NAMALWA (cell line): Measurements from ENCODE around the gene GTF3C2.
"Not testable (repeated sequence)": the region's sequence is repeated elsewhere in the genome, so short reads cannot be mapped to it uniquely, and the experiment has no call there.

Experiments used
- DNase-seq: peaks from one replicate; pipeline ENCODE4 v3.0.0-alpha.2; 2015; ENCODE audit warnings: low spot score

Gene GTF3C2

DNA sequence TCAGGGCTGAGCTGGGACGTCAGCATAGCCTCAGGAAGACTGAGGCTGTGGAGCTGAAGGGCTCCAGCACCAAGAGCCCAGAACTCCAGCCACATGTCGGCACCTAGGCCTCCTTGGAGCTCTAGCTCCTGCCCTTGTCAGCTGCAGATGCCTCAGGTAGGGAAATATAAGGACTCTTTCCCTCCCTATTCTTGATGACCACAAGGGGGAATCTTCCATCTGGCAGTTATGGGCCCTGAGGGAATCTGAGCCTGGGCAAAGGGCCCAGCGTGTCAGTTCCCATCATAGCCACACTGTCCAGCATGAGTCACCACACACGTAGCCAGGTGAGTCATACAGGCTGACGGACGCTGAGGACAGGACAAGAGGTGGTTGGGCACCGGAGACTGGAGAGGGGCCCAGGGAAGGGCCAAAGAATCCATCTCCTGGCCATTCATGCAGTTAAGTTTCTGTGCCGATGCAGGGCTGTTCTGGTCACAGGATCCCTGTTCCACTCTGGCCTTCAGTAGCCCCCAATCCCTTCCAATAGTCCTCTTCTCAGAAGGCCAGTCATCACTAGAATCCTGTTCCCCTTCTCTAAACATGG, 35.5 kb downstream of the GTF3C2 start:
- DNase-seq = no peak

DNA sequence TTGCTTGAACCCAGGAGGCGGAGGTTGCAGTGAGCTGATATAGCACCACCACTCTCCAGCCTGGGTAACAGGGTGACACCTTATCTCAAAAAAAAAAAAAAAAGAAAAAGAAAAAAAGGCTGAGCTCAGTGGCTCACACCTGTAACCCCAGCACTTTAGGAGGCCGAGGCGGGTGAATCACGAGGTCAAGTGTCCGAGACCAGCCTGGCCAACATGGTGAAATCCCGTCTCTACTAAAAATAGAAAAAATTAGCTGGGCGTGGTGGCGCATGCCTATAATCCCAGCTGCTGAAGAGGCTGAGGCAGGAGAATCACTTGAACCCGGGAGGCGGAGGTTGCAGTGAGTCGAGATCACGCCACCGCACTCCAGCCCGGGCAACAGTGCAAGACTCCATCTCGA, 36.7 kb downstream of the GTF3C2 start:
- DNase-seq = not testable (repeated sequence)

DNA sequence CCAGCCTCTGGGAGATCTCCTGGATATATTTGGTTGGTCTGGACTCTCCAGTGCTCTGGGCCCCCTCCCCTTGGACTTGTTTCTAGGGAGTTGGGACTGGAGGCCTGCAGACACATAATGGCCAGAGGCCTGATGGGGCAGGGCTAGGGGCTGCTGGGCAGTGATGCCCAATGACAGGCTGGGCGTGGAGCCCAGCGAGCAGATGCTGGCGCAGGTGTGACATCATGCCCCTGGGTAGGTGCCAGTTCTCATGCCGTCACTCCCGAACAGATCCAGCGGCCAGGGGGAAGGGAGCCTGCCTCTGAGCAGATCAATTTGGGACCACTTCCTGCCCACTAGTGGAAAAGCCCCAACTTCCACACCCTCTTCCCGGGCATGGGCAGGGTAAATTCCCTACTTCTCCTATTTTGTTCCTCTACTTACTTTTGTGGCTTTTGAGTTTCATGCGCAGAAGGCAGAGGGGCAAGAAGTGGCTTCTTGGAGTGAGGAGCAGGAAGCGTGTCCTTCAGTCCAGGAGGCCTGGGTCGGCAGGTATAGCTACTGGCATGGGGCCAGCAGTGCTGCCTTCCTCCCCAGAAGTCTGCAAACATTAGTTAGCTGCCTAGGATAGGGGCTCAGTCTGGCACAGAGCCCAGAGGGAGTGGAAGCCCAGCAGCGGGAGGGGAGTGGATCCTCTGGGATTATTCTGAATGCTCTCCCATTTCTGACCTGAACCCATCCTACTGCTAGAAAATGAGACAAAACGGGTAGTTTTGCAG, 39.7 kb downstream of the GTF3C2 start:
- DNase-seq = no peak

DNA sequence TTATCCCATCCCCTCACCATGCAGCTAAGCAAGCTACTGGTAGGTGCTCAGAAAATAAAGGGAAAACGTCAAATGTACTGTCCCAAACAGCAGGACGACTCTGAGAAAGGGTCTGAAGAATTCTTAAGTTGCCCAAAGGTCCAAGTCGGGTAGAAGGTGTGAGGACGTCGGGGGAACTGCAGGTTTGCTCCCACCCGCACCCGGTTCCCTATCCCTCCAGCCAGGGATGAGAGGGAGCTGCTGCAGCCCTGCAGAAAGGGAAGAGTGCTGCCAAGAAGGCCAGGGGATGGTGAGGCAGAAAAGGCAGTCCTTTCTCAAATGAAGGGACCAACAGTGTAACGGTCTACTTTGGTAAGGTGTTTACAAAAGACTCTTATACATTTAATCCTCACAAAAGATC, 41.4 kb downstream of the GTF3C2 start:
- no peak for DNase-seq

DNA sequence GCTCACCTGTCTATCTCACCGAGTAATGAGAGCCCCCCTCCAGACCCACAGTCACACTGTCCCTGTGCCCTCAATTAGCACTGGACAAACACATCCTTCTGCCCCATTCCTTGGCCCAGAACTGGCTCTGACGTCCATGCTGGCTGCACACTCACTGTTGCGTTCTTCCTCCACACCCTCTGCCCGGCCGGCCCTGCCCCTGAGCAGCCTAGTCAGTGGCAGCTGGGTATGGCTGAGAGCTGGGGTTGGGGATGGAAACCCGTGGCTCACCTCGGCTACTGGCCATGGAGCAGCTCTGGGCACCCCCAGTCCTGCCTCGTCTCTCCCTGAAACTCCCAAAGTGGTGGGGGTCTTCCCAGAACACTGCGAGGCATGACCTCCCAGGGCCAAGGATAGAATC, 41.9 kb downstream of the GTF3C2 start:
- DNase-seq = no peak

DNA sequence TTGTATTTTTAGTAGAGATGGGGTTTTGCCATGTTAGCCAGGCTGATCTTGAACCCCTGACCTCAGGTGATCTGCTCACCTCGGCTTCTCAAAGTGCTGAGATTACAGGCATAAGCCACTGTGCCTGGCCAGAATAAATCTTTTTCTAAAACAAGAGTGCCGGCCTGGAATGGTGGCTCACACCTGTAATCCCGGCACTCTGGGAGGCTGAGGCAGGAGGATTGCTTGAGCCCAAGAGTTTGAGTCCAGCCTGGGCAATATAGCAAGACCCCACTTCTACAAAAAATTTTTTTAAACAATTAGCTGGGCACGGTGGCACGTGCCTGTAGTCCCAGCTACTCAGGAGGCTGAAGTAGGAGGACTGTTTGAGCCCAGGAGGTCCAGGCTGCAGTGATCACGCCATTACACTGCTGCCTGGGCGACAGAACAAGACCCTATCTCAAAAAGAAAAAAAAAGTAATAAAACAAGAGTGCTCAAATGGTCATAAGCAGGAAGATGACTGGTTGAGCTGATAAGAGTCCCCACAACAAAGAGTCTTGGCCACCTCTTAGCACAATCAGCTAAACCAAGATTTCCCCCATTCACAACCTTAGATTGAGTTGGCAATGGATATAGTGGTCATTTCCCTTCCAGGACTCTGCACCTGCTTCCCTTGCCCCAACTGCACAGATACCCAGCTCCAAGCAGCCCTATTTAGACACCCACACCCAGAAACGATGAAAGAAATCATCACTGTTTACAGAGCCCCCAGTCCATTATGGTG, 42.5 kb downstream of the GTF3C2 start:
- DNase-seq = no peak

DNA sequence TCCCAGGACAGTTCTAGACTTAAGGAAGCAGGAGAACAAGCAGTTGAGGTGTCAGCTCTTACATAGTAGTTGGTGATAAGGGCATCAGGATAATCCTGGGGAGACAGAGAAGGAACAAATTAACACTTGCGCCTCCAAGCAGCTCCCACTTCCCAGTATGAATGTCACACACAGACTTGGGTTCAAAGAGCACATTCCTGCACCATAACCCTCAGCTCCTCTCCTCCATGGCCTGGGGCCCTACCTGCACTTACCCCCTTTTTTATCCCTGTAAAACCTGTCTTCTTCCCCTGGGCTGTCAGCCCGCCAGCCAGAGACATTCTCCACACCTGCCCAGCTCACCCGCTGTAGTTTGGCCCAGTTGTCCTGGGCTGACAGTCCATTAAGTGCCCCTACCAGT, 44.4 kb downstream of the GTF3C2 start:
- DNase-seq = no peak

DNA sequence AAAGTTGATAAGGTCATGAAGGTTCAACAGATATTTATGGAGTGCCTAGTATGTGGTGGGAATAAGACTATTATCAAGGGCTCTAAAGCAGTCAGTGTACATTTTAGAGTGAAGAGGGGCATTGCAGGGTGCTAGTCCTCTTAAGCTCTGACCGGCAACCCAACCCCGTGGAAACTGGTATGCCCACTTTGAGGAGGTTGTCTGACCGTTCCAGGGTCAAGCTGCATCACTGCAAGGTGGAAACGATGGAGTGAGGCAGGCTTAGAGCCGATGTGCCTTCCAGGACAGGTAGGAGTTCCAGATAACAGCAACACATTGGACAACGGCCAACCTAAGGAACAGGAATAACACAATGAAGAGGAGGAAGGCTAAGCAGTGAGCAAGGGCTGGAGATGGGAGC, 46.9 kb downstream of the GTF3C2 start:
- no peak for DNase-seq

DNA sequence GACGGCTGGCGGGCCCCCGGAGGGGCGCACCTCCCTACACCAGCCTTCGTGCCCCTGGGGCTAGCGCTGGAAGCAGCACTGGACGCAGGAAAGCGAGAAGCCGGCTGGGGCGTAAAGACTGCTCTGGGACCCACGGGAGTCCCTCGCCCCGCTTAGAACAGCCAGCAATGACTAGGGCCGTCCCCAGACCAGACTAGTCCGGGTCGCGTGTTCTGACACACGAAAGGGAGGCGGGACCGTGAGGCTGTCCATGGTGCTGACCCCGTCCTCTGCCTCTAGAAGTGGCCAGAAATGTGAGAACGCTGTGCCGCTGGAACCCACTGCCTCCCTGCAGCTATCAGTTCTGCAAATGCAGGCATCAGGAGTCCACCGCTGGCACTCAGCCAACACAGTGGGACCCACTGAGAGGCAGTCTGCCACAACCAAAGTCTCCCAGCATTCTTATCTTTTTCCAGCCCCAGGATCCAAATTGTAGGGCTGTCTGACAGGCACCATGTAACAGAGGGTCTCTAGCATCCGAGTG, 48.1 kb downstream of the GTF3C2 start, which contains the start of gene UCN:
Gene UCN (minus strand): TSS at position 87 of the 523 bp plus-strand sequence. CDS start 550 bp downstream, outside the sequence.
- DNase-seq = no peak

DNA sequence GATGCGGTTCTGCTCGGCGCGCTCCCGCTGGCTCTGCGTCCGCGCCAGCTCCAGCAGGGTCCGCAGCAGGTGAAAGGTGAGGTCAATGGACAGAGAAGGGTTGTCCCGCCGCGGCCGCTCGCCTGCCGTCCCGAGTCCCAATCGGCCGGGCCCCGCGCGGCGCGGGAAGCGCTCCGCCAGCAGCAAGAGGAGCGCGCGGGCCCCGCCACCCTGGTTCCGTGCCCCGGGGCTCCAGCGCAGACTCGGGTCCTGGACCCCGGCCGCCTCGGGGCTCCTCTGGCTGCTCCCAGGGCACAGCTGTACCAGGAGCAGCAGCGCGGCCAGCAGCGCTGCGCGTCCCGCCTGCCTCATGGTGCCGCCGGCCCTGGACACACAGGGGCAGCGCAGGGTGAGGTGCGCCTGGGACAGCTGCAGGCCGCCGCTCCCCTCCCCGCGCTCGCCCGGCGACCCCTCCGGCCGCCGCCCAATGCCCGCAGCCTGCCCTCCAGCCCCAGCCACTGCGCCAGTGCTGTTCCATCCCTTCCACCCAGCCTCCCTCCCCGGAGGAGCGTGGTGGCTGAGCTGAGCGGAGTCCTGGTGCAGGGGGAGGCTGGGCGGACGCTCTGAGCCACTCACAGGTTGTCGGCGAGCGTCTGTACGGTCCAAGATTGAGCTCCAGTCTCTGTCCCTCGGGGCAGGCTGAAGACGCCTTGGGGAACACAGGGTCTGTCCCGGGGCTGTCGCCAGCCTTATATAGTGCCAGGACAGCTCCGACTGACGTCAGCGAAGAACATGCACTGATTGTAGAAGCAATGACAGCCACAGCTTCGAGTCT, 48.8 kb downstream of the GTF3C2 start:
- DNase-seq = no peak

DNA sequence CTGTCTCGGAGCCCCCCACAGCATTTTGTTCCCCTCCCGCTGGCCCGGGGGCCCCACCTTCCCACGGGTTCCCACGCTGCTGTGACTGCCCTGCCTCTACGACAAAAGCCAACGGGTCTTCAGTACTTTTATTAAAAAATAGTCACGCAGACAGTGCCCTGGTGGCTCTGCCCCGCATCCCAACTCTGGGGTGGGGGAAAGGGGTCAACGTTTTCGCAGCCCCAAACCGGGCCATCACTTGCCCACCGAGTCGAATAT, 49.3 kb downstream of the GTF3C2 start:
- no peak for DNase-seq

DNA sequence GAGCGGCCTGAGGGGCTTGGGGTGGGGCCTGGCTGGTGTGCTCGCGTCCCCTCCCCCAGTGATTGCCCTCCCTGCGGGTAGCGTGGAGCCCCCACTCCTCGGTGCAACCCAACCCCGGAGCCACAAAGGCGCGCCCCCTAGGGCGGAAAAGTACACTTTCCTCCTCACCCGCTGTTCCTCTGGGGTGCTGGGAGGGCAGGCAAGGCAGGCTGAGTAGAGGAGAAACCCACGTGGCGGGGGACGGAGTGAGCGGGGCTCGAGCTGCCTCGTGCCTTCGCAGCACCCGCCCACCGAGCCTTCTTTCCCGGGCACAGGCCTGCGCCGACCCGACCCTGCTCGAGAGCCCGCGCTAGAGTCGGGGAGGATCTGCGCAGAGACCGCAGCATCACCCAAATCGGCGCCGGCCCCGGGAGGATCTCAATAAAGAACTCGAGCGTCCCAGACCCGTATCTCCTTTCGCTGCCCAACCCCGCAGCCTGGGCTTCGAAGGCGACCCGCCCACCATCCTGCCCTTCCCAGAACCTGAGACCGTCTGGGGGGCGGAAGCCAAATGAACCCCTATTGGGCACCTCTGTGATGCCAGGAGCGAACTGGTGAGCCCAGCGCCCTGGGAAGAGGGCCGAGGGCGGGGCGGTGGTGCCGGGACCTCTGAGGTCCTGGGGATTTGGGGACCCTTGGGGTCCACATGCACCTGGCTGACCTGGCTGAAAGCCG, 49.8 kb downstream of the GTF3C2 start:
- no peak for DNase-seq

DNA sequence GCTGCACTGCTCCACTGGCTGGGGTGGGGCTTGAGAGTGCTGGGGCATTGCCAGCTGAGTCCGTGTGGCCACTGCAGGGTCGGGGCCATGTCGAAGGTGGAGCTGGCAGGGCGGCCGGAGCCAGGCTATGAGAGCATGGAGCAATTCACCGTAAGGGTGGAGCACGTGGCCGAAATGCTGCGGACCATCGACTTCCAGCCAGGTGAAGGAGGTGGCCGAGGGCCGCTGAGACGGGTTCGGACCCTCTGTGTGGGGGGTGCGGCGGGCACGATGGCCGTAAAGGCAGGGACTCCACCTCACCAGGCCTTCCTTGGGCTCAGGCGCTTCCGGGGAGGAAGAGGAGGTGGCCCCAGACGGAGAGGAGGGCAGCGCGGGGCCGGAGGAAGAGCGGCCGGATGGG, 50.4 kb downstream of the GTF3C2 start:
- DNase-seq = no peak

DNA sequence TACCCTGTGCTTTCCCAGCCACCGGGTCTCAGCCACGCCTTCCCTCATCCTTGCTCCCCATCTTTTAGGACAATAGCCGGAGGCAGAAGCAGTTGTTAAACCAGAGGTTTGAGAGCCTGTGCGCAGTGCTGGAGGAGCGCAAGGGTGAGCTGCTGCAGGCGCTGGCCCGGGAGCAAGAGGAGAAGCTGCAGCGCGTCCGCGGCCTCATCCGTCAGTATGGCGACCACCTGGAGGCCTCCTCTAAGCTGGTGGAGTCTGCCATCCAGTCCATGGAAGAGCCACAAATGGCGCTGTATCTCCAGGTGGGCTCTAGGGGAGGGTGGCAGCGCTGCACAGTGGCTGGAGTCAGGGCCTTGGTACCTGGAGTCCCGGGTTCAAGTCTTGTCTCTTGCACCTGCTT, 51.0 kb downstream of the GTF3C2 start:
- no peak for DNase-seq

DNA sequence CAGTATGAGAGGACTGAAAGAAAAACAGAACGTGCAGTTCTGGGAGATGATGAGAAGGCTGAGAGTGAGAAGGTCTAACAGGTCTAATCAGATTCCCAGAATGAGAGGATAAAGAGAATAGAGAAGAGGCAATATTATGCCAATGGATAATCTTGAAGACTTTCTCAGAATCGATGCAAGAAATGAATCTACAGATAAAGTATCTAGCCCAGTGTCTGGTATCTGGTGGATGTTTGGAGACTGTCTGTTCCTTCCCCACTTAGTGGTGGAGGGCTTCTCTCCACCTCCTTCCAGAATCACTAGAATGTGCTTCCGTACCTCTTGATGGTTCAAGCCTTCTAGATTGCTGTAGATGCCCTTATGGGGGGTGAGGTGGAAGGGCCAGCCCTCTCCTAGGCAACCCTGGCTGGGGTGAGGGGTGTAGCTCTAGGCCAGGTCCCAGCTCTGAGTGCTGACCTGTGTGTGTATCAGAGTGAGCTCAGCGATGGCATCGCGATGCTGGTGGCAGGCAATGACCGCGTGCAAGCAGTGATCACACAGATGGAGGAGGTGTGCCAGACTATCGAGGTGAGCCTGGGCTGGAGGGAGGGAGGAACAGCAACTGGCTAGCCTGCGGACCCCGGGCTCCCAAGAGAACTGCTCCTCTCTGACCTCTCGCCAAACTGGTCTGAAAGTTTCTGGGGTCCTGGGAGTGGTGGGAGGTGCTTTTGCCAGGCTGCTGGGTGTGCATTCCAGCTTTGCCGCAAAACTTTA, 51.9 kb downstream of the GTF3C2 start:
- DNase-seq = no peak

DNA sequence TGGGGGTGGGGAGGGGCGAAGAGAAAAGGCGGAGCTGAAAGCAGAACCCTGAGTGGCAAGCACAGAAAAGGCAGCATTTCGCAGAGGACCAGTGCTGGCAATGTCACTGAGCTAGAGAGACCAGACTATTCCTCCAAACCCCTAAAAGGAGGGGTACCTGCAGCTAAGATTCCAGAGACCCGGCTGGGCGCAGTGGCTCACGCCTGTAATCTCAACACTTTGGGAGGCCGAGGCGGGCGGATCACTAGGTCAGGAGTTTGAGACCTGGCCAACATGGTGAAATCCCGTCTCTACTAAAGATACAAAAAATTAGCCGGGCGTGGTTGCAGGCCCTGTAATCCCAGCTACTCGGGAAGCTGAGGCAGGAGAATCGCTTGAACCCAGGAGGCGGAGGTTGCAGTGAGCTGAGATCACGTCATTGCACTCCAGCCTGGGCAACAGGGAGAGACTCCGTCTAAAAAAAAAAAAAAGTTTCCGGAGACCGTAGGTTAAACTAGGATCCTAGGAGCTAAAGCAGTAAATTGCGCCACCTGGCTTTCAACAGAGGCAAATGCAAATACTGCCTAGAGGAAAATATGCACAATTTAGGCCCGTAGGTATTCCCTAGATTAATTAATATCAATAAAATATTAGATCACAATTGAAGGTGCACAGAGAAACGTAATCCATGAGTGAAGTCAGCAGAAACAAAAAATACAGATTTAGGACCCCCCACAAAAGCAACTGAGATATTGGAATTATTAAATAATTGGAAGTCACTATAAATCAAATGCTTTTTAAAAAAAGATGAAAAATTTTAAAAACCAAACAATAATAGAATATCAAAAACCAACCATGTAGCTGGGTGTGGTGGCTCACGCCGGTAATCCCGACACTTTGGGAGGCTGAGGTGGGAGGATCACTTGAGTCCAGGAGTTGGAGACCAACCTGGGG, 53.2 kb downstream of the GTF3C2 start:
- peak; percentile 77 for DNase-seq

DNA sequence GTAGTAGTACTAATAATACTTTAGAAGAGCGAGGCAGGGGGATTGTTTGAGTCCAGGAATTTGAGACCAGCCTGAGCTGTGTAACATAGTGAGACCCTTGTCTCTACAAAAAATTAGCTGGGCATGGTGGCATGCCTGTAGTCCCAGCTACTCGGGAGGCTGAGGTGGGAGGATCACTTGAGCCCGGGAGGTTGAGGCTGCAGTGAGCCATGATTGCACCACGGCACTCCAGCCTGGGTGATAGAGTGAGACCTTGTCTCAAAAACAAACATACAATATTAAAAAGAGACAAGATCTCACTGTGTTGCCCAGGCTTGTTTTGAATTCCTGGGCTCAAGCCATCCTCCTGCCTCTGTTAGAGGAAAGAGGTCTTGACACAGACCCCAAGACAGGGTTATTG, 56.0 kb downstream of the GTF3C2 start:
- not testable (repeated sequence) for DNase-seq

DNA sequence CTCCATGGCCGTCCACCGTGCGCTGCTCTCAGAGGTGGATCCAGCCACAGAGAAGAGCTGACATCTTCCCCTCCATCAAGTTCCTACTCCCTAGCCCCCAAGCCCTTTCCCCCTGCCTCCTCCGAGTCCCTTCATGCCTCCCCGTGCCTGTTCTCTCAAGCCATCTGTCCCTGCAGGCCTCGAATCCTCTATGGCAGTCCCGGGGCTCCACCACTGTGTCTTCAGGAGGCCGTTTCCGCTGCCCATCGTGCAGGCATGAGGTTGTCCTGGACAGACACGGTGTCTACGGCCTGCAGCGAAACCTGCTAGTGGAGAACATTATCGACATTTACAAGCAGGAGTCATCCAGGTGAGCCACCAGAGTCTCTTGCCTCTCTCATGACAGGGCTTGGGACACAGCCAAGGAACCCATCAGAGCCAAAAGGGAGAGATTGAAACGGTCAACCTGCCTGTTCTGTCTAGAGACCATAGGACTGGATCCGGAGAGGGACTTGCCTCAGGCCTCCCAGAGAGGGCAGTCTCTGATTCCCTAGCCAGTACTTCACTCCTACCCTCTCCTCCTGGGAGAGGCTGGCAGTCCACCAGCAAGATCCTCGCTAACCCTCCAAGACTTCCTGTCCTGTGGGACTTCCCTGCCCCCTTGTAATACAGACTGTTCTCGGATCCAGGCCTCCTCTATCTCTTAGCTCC, 58.0 kb downstream of the GTF3C2 start:
- no peak for DNase-seq

DNA sequence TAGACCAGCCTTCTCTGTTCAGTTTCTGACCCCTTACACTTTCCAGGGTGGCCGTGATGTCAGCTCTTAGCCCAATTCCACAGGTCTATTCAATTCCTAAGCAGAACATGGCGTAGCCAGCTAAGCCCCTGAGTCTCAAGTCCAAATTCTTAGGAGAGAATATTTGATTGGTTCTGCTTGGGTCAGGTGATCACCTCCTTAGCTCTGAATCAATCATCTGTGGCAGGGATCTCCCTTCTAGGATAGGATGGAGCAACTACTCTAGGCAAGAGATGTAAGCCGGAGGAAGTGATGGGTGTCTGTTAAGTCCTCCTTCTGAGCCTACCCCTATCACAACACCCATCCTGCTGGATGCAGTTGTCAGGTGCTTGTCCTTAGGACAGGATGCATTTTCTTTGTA, 59.4 kb downstream of the GTF3C2 start:
- DNase-seq = no peak
